ENCODE measurements around the gene ATG4A. TPM values are rescaled to one million over a fixed set of nuclear protein-coding genes. Genes with fewer than 3 reads are reported as not detected.

ATG4A gene
- total RNA-seq, 4 donors from 2014 or later: 5.9 to 18.0 (median 11.8) TPM

- no peak overlapping the region for H3K27ac ChIP-seq
- DNase-seq: no peak
- H3K36me3 ChIP-seq: no peaks in the 10 kb centered on the region
- WGBS, 2 donors: 67 to 86% methylated on average over 1 of the region's 1 CpG
- intact Hi-C loops (cut with DNase I): no loop called here
- peaks cover 0 to 6% (median 0%) of the 10 kb centered on the region in 4 donors for H3K27me3 ChIP-seq
- no peak overlapping the region for H3K4me3 ChIP-seq
- TF ChIP-seq POLR2A (IDR thresholded peaks at IDR 0.05): no peak
- no peak for TF ChIP-seq CTCF (IDR thresholded peaks at IDR 0.05)
- no peaks in the 10 kb centered on the region for H3K4me1 ChIP-seq
- no peaks in the 10 kb centered on the region for H3K9me3 ChIP-seq
Observed at GRCh38 chrX:108059801-108060200, 31.8 kb upstream of the ATG4A start.

GRCh38 chrX:108064001-108064400 is 27.6 kb upstream of the ATG4A start:
- H3K4me3 ChIP-seq: no peak overlapping the region
- DNase-seq: no peak
- no peak overlapping the region for H3K27ac ChIP-seq
- H3K9me3 ChIP-seq: no peaks in the 10 kb centered on the region
- intact Hi-C loops (cut with DNase I): no loop called here
- TF ChIP-seq CTCF (IDR thresholded peaks at IDR 0.05) (no peak), POLR2A (IDR thresholded peaks at IDR 0.05) (no peak)
- no peaks in the 10 kb centered on the region for H3K36me3 ChIP-seq
- WGBS, 2 donors: 44% methylated on average over 1 of the region's 1 CpG; no CpG with 5 or more reads in 1 of the 2 donors
- H3K27me3 ChIP-seq: peaks cover 0 to 6% (median 0%) of the 10 kb centered on the region in 4 donors
- H3K4me1 ChIP-seq: no peaks in the 10 kb centered on the region

GRCh38 chrX:108064613-108065012 is 27.0 kb upstream of the ATG4A start:
- Histone ChIP-seq H3K4me3 (no peak overlapping the region), H3K27ac (no peak overlapping the region), H3K27me3 (peaks cover 0 to 6% (median 0%) of the 10 kb centered on the region in 4 donors), H3K4me1 (no peaks in the 10 kb centered on the region), H3K9me3 (no peaks in the 10 kb centered on the region), H3K36me3 (no peaks in the 10 kb centered on the region)
- DNase-seq: no peak
- TF ChIP-seq POLR2A (IDR thresholded peaks at IDR 0.05): no peak
- no peak for TF ChIP-seq CTCF (IDR thresholded peaks at IDR 0.05)
- intact Hi-C loops (cut with DNase I): no loop called here
- WGBS, 2 donors: 63% methylated on average over 2 of the region's 2 CpGs; no CpG with 5 or more reads in 1 of the 2 donors

- Histone ChIP-seq H3K4me1 (peaks cover 0 to 11% (median 0%) of the 10 kb centered on the region in 3 donors), H3K27me3 (peaks cover 0 to 6% (median 0%) of the 10 kb centered on the region in 4 donors), H3K27ac (no peak overlapping the region), H3K36me3 (no peaks in the 10 kb centered on the region), H3K9me3 (no peaks in the 10 kb centered on the region), H3K4me3 (no peak overlapping the region)
- WGBS, 2 donors: 25 to 27% methylated on average over 1 of the region's 1 CpG
- TF ChIP-seq CTCF (IDR thresholded peaks at IDR 0.05) (no peak), POLR2A (IDR thresholded peaks at IDR 0.05) (no peak)
- intact Hi-C loops (cut with DNase I): no loop called here
- DNase-seq: no peak
Observed at GRCh38 chrX:108068121-108068520, 23.5 kb upstream of the ATG4A start.

- TF ChIP-seq POLR2A (IDR thresholded peaks at IDR 0.05) (no peak), CTCF (IDR thresholded peaks at IDR 0.05) (no peak)
- WGBS, 2 donors: 32 to 39% methylated on average over 4 of the region's 4 CpGs
- Histone ChIP-seq H3K4me3 (no peak overlapping the region), H3K9me3 (no peaks in the 10 kb centered on the region), H3K27me3 (no peaks in the 10 kb centered on the region), H3K36me3 (no peaks in the 10 kb centered on the region), H3K4me1 (peaks cover 0 to 11% (median 0%) of the 10 kb centered on the region in 3 donors), H3K27ac (no peak overlapping the region)
- no peak for DNase-seq
- intact Hi-C loops (cut with DNase I): no loop called here
Observed at GRCh38 chrX:108070891-108071290, 20.7 kb upstream of the ATG4A start.

Data from esophagus squamous epithelium (tissue), 5 donors.